ENCODE measurements around the gene TPP1. TPM values are rescaled to one million over a fixed set of nuclear protein-coding genes. Genes with fewer than 3 reads are reported as not detected.

The TPP1 gene
- total RNA-seq, 1 donor from 2014 or later, result 38.4 TPM

GRCh38 chr11:6640985-6641701 is 21.9 kb upstream of the TPP1 start:
- Mint-ChIP-seq H3K27ac (no peak overlapping the region), H3K36me3 (ENCODE audit: low read depth) (no peaks in the 10 kb centered on the region), H3K4me3 (no peak overlapping the region), H3K9me3 (no peaks in the 10 kb centered on the region), H3K27me3 (ENCODE audit: insufficient read depth) (no peaks in the 10 kb centered on the region), H3K4me1 (ENCODE audit: low read depth) (peaks cover 6% of the 10 kb centered on the region)
- DNase-seq (ENCODE audit: low spot score), result no peak
- intact Hi-C loops (cut with micrococcal nuclease), result no loop called here

- no peaks in the 10 kb centered on the region for H3K36me3 Mint-ChIP-seq (ENCODE audit: low read depth)
- DNase-seq (ENCODE audit: low spot score), result no peak
- H3K4me3 Mint-ChIP-seq, result no peak overlapping the region
- no peak overlapping the region for H3K27ac Mint-ChIP-seq
- no peaks in the 10 kb centered on the region for H3K27me3 Mint-ChIP-seq (ENCODE audit: insufficient read depth)
- H3K4me1 Mint-ChIP-seq (ENCODE audit: low read depth), result peaks cover 6% of the 10 kb centered on the region
- intact Hi-C loops (cut with micrococcal nuclease), result no loop called here
- no peaks in the 10 kb centered on the region for H3K9me3 Mint-ChIP-seq
Observed at GRCh38 chr11:6640036-6640984, 21.1 kb upstream of the TPP1 start.

- no peaks in the 10 kb centered on the region for H3K9me3 Mint-ChIP-seq
- intact Hi-C loops (cut with micrococcal nuclease), result no loop called here
- DNase-seq (ENCODE audit: low spot score), result no peak
- no peaks in the 10 kb centered on the region for H3K27me3 Mint-ChIP-seq (ENCODE audit: insufficient read depth)
- H3K4me1 Mint-ChIP-seq (ENCODE audit: low read depth), result peaks cover 6% of the 10 kb centered on the region
- no peaks in the 10 kb centered on the region for H3K36me3 Mint-ChIP-seq (ENCODE audit: low read depth)
- H3K4me3 Mint-ChIP-seq, result no peak overlapping the region
- H3K27ac Mint-ChIP-seq, result no peak overlapping the region
Observed at GRCh38 chr11:6638429-6638828, 19.2 kb upstream of the TPP1 start.

- Mint-ChIP-seq H3K27ac (no peak overlapping the region), H3K9me3 (no peaks in the 10 kb centered on the region), H3K4me3 (no peak overlapping the region), H3K27me3 (ENCODE audit: insufficient read depth) (no peaks in the 10 kb centered on the region), H3K36me3 (ENCODE audit: low read depth) (no peaks in the 10 kb centered on the region), H3K4me1 (ENCODE audit: low read depth) (peaks cover 6% of the 10 kb centered on the region)
- intact Hi-C loops (cut with micrococcal nuclease), result no loop called here
- DNase-seq (ENCODE audit: low spot score), result no peak
Observed at GRCh38 chr11:6637871-6638270, 18.6 kb upstream of the TPP1 start.

GRCh38 chr11:6636480-6636879 is 17.3 kb upstream of the TPP1 start:
- H3K4me1 Mint-ChIP-seq (ENCODE audit: low read depth), result peaks cover 6% of the 10 kb centered on the region
- DNase-seq (ENCODE audit: low spot score), result no peak
- intact Hi-C loops (cut with micrococcal nuclease), result no loop called here
- H3K27me3 Mint-ChIP-seq (ENCODE audit: insufficient read depth), result no peaks in the 10 kb centered on the region
- H3K27ac Mint-ChIP-seq, result no peak overlapping the region
- H3K4me3 Mint-ChIP-seq, result no peak overlapping the region
- no peaks in the 10 kb centered on the region for H3K9me3 Mint-ChIP-seq
- no peaks in the 10 kb centered on the region for H3K36me3 Mint-ChIP-seq (ENCODE audit: low read depth)

- Mint-ChIP-seq H3K4me1 (ENCODE audit: low read depth) (peaks cover 6% of the 10 kb centered on the region), H3K27me3 (ENCODE audit: insufficient read depth) (no peaks in the 10 kb centered on the region), H3K4me3 (no peak overlapping the region), H3K27ac (no peak overlapping the region), H3K36me3 (ENCODE audit: low read depth) (no peaks in the 10 kb centered on the region), H3K9me3 (no peaks in the 10 kb centered on the region)
- DNase-seq (ENCODE audit: low spot score), result no peak
- intact Hi-C loops (cut with micrococcal nuclease), result no loop called here
Observed at GRCh38 chr11:6635082-6635932, 16.1 kb upstream of the TPP1 start.

- Mint-ChIP-seq H3K9me3 (no peaks in the 10 kb centered on the region), H3K27ac (no peak overlapping the region), H3K36me3 (ENCODE audit: low read depth) (no peaks in the 10 kb centered on the region), H3K4me3 (no peak overlapping the region), H3K27me3 (ENCODE audit: insufficient read depth) (no peaks in the 10 kb centered on the region), H3K4me1 (ENCODE audit: low read depth) (peaks cover 5% of the 10 kb centered on the region)
- intact Hi-C loops (cut with micrococcal nuclease), result no loop called here
- no peak for DNase-seq (ENCODE audit: low spot score)
Observed at GRCh38 chr11:6634534-6634933, 15.3 kb upstream of the TPP1 start.

GRCh38 chr11:6633422-6634408 is 14.5 kb upstream of the TPP1 start:
- Mint-ChIP-seq H3K4me1 (ENCODE audit: low read depth) (no peaks in the 10 kb centered on the region), H3K36me3 (ENCODE audit: low read depth) (no peaks in the 10 kb centered on the region), H3K4me3 (no peak overlapping the region), H3K27ac (no peak overlapping the region), H3K9me3 (no peaks in the 10 kb centered on the region), H3K27me3 (ENCODE audit: insufficient read depth) (no peaks in the 10 kb centered on the region)
- no peak for DNase-seq (ENCODE audit: low spot score)
- intact Hi-C loops (cut with micrococcal nuclease), result no loop called here

- no peaks in the 10 kb centered on the region for H3K9me3 Mint-ChIP-seq
- H3K4me3 Mint-ChIP-seq, result no peak overlapping the region
- intact Hi-C loops (cut with micrococcal nuclease), result no loop called here
- no peak for DNase-seq (ENCODE audit: low spot score)
- no peak overlapping the region for H3K27ac Mint-ChIP-seq
- H3K36me3 Mint-ChIP-seq (ENCODE audit: low read depth), result no peaks in the 10 kb centered on the region
- peaks cover 11% of the 10 kb centered on the region for H3K4me1 Mint-ChIP-seq (ENCODE audit: low read depth)
- no peaks in the 10 kb centered on the region for H3K27me3 Mint-ChIP-seq (ENCODE audit: insufficient read depth)
Observed at GRCh38 chr11:6632116-6633073, 13.2 kb upstream of the TPP1 start.

GRCh38 chr11:6631361-6631890 is 12.2 kb upstream of the TPP1 start:
- no peak for DNase-seq (ENCODE audit: low spot score)
- Mint-ChIP-seq H3K36me3 (ENCODE audit: low read depth) (no peaks in the 10 kb centered on the region), H3K9me3 (no peaks in the 10 kb centered on the region), H3K4me3 (no peak overlapping the region), H3K27ac (no peak overlapping the region), H3K4me1 (ENCODE audit: low read depth) (peaks cover 13% of the 10 kb centered on the region), H3K27me3 (ENCODE audit: insufficient read depth) (no peaks in the 10 kb centered on the region)
- intact Hi-C loops (cut with micrococcal nuclease), result no loop called here

Data from activated T-helper 1 cell treated with anti-CD3 and anti-CD28 coated beads, Interleukin-12 subunit alpha, Interleukin-12 subunit beta, Interleukin-2, Interleukin-4 antibody, amounts not matched to agents 30 ng/mL and 10 ng/mL and 1 ng/mL, durations not matched to agents 14 hours and 24 hours and 36 hours (primary cell).